Measurements from ENCODE around the gene NET1.
"Not testable (repeated sequence)": the region's sequence is repeated elsewhere in the genome, so short reads cannot be mapped to it uniquely, and the experiment has no call there.

NET1 gene

GRCh38 chr10:5458425-5458824, 46.1 kb downstream of the NET1 start:
- no peak for DNase-seq
- intact Hi-C loops (cut with DNase I), result no loop called here

GRCh38 chr10:5458949-5459747, 46.8 kb downstream of the NET1 start:
- intact Hi-C loops (cut with DNase I), result no loop called here
- no peak for DNase-seq

GRCh38 chr10:5460468-5461202, 48.3 kb downstream of the NET1 start:
- intact Hi-C loops (cut with DNase I), result no loop called here
- DNase-seq, result no peak

- DNase-seq, result peak in 1 of 42 donors; percentile 35
- intact Hi-C loops (cut with DNase I), result no loop called here
Observed at GRCh38 chr10:5461203-5461588, 48.8 kb downstream of the NET1 start.

- intact Hi-C loops (cut with DNase I), result no loop called here
- DNase-seq, result no peak
Observed at GRCh38 chr10:5461914-5462840, 49.8 kb downstream of the NET1 start.

GRCh38 chr10:5462841-5463293, 50.5 kb downstream of the NET1 start:
- intact Hi-C loops (cut with DNase I), result no loop called here
- DNase-seq, result no peak

- DNase-seq, result no peak
- intact Hi-C loops (cut with DNase I), result no loop called here
Observed at GRCh38 chr10:5464546-5464945, 52.2 kb downstream of the NET1 start.

GRCh38 chr10:5465976-5466450, 53.7 kb downstream of the NET1 start:
- intact Hi-C loops (cut with DNase I), result no loop called here
- DNase-seq, result peak in 21 of 42 donors; percentile 12 to 69 (median 33)

- intact Hi-C loops (cut with DNase I), result no loop called here
- DNase-seq, result no peak
Observed at GRCh38 chr10:5466451-5467206, 54.3 kb downstream of the NET1 start.

- no peak for DNase-seq
- intact Hi-C loops (cut with DNase I), result no loop called here
Observed at GRCh38 chr10:5467207-5467535, 54.8 kb downstream of the NET1 start.

GRCh38 chr10:5467634-5468255, 55.4 kb downstream of the NET1 start:
- DNase-seq, result no peak
- intact Hi-C loops (cut with DNase I), result no loop called here

- intact Hi-C loops (cut with DNase I), result no loop called here
- DNase-seq, result no peak
Observed at GRCh38 chr10:5468262-5469106, 56.1 kb downstream of the NET1 start.

- intact Hi-C loops (cut with DNase I), result no loop called here
Observed at GRCh38 chr10:5469353-5470061, 57.1 kb downstream of the NET1 start.

GRCh38 chr10:5470062-5470751, 57.9 kb downstream of the NET1 start:
- intact Hi-C loops (cut with DNase I), result no loop called here
- DNase-seq, result peak in 1 of 42 donors; percentile 38

More at GRCh38 chr10:5469353-5470061, 57.1 kb downstream of the NET1 start:
- DNase-seq, result peak in 1 of 42 donors; percentile 20

- intact Hi-C loops (cut with DNase I); DNase-seq: not testable (repeated sequence)
Observed at GRCh38 chr10:5474642-5475041, 62.3 kb downstream of the NET1 start.

GRCh38 chr10:5475088-5475487, 62.7 kb downstream of the NET1 start:
- peak in 1 of 42 donors; percentile 15 for DNase-seq
- intact Hi-C loops (cut with DNase I), result not testable (repeated sequence)

Data from head of caudate nucleus (tissue), 42 donors.